Fibroblast of skin of left quadriceps (primary cell): ENCODE measurements around the gene RBM38.
"Not testable (repeated sequence)": the region's sequence is repeated elsewhere in the genome, so short reads cannot be mapped to it uniquely, and the experiment has no call there.

ENCODE experiments used
- DNase-seq, 2 experiments: peaks; one replicate each; pipeline ENCODE4 v3.0.0-alpha.2; 2013; ENCODE audit warnings: low read depth in 2 of 2

RBM38 gene

DNA sequence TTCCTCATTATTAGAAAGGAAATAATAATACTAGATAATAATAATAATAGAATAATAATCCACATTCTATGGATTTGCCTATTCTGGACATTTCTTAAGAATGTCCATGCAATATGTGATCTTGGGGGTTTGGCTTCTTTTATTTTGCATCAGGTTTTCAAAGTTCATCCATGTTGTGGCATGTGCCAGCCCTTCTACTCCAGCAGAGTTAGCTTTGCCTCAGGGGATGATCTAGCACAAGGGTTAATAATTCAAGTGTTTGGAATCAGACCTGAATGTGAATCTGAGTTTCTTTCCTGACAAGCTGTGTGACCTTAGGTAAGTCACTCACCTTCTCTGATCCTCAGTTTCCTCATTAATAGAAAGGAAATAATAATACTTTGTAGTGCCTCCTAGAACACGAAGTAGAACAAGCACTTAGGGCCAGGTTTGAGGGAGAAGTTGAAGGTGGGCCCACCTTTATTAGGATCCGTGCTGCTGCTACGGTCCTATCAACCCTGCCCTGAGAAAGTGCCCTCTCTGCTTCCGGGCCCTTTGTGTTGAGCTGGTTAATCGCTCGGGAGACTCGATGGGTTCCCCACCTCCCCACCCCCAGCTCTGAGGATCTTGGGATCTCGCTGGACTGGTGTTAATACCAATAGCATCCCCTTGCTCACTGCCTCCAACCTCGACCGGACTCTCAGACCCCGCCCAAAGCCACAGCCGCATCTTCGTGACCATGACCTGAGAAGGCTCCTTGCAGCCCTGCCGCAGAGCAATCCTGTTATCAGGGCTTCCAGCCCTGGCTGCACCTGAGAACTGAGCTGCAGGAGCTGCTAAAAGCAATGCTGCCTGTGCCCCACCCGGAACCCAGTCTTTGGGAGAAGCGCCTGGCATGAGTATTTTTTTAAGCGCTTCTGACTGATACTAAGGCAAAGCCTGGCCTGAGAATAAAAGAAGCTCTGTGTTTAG lies 26.9 kb downstream of the RBM38 start:
- no peak for DNase-seq

GRCh38 chr20:57419479-57419878 lies 28.3 kb downstream of the RBM38 start:
- not testable (repeated sequence) for DNase-seq

- no peak for DNase-seq
These were observed 29.5 kb downstream of the RBM38 start for GRCh38 chr20:57420571-57421252.

DNA sequence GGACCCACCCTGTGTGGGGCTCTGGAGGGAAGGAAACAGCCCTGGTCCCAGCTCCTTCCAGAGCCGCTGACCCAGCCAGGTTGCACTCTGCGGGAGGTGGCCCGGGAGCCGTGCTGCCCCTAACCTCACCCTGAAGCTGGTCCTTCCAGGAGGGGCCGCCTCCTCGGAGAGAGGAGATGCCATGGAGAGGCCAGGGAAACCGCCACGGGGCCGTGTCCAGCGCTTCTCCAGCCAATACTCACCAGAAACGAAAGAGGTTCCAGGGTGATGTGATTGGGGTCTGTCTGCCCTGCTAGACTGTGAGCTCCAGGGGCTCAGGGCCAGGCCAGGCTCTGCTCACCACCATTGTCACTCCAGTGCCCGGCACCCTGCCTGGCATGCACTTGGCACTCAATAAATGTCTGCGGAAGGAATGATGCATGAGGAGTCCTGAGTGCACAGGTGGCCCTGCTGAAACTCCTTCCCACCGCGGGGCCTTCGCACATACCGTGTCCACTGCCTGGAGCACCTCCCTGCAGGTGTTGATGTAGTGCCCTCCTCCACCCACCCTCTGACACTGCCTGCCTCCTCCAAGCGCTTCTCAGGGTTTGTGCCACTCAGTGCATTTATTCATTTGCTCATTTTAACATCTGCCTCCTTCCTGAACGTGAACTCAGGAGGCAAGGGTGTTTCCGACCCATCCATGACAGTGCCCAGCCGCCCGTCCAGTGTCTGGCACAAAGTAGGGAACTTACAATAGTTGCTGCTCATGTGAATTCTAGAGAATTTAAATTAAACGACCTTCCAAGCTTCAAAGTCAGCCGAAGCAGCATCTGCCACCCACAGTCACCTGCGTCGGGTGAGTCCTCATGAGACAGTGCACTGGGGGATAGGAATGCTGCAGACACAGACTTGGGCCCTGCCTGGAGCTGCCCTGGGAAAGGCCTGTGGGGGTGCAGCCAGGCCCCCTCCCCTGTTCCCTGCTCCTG lies 30.3 kb downstream of the RBM38 start:
- no peak for DNase-seq

GRCh38 chr20:57422254-57422653 lies 31.1 kb downstream of the RBM38 start:
- no peak for DNase-seq

DNA sequence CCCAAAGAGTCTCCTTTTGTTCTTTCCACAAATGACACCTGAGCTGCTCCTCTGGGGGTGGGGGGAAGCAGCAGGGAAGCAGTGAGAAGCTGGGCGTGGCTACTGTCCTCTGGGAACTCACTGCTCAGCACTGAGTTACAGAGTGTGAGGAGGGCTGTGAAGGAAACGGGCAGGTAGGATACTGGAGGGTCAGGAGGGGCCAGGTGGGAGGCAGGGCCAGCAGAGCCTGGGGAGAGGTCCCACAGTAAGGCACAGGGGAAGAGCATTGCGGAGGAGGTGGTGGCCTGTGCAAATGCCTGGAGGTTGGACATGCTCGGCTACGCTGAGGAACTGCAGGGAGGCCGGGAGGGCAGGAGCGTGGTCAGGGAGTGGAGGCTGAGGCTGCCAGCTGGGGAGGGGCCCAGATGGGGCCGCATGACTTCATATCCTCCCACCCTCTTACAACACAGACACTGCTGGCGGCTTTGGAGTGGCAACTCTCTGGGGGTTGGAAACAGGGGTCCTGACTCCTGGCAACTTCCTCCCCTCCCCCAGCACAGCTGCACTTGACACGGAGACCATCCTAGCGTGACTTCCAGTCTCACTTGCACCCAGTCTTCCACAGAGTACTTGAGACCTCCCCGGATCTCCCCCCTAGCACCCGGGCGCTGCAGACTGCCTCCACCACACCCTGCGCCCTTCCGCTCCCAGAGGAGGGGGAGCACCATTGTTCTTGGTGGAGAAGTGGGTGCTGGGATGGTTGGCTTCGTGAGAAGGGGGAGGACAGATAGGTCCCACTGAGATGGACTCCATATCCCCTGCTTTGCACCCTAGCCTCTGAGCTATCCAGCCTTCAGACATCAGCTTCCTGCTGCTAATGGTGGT lies 34.2 kb downstream of the RBM38 start:
- no peak for DNase-seq

DNA sequence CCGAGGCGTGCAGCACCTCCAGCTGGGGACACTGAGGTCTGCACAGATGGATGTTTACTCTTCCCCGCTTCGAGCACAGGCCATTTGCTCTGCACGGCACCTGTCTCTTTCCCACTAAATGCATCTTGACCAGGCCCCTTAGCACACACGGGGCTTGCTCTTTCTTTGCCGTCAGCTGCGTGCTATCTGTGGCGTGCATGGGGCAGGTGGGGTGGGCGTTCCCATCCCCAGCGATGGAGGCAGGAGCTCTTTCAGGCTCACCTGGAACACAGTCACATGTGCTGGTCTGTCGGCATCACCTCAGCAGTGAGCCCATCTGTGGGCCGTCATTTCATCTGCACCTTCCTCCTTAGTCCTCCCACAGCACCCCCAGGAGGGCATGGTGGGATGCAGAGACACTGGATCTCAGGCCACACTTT lies 35.1 kb downstream of the RBM38 start:
- no peak for DNase-seq

GRCh38 chr20:57426831-57427230 lies 35.6 kb downstream of the RBM38 start:
- DNase-seq: no peak

DNA sequence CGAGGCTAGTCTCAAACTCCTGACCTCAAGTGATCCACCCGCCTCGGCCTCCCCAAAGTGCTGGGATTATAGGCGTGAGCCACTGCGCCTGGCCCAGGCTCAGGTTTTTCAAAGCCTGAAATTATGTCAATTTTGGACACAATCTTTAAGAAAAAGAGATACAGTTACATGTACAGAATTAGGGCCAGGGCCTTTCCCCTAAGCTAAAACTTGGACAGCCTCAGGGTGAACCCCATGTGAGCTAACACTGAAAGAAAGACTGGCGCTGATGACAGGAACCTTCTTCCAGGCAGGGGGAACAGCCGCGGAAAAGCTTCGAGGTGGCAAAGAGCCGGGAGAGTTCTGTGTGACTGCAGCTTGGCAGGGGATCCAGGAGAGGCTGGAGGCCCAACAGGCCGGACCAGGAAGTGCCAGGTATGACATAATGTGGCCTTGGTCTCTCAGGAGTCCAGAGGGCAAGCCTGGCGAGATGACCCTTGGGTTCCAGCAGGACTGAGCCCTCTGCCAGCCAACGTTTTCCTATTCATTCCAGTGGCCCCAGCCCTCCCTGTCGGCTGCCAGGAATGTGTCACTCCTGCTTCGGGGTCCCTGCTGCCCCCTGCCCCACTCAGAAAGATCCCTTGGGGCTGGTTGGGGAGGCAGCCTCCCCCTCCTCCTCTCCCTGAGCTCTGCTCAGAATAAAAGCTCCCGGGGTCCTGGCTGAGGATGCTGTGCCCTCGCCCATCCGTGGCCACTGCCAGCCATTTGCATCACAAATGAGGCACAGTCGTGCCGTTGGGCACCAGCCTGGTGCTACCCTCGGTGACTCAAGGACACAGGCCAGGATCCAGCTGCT lies 37.3 kb downstream of the RBM38 start:
- no peak for DNase-seq

- DNase-seq: no peak
These were observed 37.9 kb downstream of the RBM38 start for GRCh38 chr20:57429159-57429496.

GRCh38 chr20:57429580-57430200 lies 38.5 kb downstream of the RBM38 start:
- no peak for DNase-seq

- not testable (repeated sequence) for DNase-seq
These were observed 39.0 kb downstream of the RBM38 start for GRCh38 chr20:57430201-57430596.

GRCh38 chr20:57431539-57431835 lies 40.3 kb downstream of the RBM38 start:
- DNase-seq: no peak

DNA sequence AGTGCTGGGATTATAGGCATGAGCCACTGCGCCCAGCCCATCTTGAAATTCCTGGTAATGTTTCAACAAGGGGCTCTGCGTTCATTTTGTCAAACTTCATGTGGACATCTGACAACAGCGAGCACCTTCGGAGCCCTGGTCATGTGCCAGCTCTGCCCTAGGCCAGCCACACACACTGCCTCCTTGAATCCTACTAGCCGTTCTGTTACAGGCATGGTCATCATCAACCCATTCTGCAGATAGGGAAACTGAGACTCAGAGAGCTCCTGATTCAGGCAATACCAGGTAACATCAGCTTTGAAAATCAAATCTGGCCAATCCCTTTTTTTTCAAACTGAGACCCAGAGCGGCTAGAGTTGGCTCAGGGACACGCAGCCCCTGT lies 41.3 kb downstream of the RBM38 start:
- no peak for DNase-seq

- no peak for DNase-seq
These were observed 41.8 kb downstream of the RBM38 start for GRCh38 chr20:57432862-57433491.

DNA sequence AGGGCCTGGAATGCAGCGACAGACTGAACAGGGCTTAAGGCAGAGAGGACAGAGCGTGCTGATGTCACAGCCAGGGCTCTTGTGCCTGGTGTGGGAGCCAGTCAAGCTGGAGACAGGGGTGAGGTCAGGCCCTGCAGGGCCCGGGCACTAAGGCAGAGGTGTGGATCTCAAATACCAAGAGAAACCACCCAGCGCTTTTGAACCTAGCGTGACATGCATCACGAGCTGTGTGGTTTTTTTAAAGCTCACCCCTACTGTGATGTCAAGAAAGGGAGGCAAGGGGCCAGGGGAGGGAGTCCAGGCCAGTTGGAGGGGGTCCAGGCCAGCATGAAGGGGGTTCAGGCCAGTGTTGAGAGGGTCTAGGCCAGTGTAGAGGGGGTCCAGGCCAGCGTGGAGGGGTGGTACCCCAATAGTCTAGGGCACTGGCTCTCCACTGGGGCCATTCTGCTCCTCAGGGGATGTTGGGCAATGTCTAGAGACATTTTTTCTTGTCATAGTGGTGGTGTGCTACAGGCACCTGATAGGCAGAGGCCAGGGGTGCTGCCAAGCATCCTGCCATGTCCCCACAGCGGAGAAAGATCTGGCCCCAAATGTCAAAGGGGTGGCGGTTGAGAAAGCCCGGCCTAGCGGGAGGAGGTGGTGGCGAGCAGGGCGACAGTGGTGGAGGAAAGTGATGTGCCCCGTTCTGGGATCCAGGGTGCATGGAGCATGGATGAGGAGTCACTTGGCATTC lies 42.6 kb downstream of the RBM38 start:
- DNase-seq: no peak

DNA sequence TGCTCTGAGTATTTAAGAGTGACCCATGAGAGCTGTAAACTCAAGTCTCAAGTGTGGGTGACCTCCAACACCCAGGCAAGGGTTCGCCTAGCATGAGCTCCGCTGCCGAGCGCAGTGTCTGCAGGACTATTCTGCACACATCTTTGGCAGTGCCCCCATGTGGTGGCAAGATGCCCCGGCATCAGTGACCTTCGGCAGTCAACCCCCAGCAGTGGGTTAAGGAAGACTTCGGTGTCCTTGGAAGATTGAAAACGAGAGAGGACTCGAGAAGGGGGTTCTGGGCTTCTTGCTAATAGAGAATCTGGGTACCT lies 43.1 kb downstream of the RBM38 start:
- no peak for DNase-seq

DNA sequence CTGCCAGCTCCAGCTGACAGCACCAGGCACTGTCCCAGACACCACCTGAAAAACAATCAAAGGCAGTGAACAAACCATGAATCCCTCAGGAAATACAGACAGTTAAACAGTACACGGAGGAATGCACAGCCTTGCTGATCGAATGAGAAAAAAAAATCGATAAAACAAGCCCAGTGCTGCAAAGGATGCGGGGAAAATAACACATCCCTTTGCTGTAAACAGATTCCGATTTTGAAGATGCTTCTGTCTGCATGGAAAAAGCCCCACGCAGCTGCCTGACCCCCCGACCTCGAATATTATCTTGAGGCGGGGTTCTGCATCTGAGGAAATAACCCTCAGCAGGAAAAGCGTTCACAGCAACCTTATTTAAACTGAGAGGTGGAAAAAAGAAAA lies 43.9 kb downstream of the RBM38 start:
- DNase-seq: no peak
